Measurements from ENCODE around the gene PTPN14.

DNA sequence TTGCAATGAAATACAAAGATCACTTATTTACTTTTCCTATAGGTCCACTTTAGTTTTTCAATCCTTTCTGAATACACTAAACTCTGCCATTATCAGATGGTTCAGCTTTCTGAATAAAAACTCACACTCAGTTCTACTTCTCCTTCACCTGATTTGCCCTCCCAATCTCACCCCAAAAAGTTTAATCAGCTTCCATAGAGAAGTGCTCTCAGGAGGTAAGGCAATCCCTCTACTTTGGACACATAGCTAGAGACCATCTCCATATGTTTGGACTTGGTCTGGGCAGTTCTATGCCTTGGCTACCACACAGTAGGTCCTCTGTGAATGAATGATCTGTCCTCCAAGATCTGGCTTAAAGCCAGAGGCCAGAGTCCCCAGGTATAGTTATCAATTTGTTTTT, 40.9 kb downstream of the PTPN14 start:
- TF ChIP-seq CTCF (conservative IDR thresholded peaks at IDR 0.05) (no peak), ZFX (IDR thresholded peaks at IDR 0.05) (no peak)

Data from C4-2B (cell line).